Glutamatergic neuron (in vitro differentiated cells): ENCODE data around the gene MYO1D. TPM values are rescaled to one million over a fixed set of nuclear protein-coding genes. Genes with fewer than 3 reads are reported as not detected.

Source experiments
- DNase-seq: peaks from one replicate; pipeline ENCODE4 v3.0.0; 2022
- H3K27ac Mint-ChIP-seq: one replicate; pipeline ENCODE4 v1.8.0; 2020; ENCODE audit warnings: mild to moderate bottlenecking, mixed read lengths, inconsistent platforms; ENCODE audit not compliant: unreplicated experiment
- H3K27me3 Mint-ChIP-seq: one replicate; pipeline ENCODE4 v1.8.0; 2020; ENCODE audit warnings: mild to moderate bottlenecking, moderate library complexity, mixed read lengths, inconsistent platforms; ENCODE audit not compliant: unreplicated experiment
- H3K36me3 Mint-ChIP-seq: one replicate; pipeline ENCODE4 v1.8.0; 2020; ENCODE audit warnings: mild to moderate bottlenecking, mixed read lengths, inconsistent platforms; ENCODE audit not compliant: unreplicated experiment
- H3K4me1 Mint-ChIP-seq: one replicate; pipeline ENCODE4 v1.8.0; 2020; ENCODE audit warnings: mild to moderate bottlenecking, low read depth, mixed read lengths, inconsistent platforms; ENCODE audit not compliant: unreplicated experiment
- H3K4me3 Mint-ChIP-seq: one replicate; pipeline ENCODE4 v1.8.0; 2020; ENCODE audit warnings: mild to moderate bottlenecking, mixed read lengths, inconsistent platforms; ENCODE audit not compliant: unreplicated experiment
- H3K9me3 Mint-ChIP-seq: one replicate; pipeline ENCODE4 v1.8.0; 2020; ENCODE audit warnings: mild to moderate bottlenecking, moderate library complexity, mixed read lengths, inconsistent platforms; ENCODE audit not compliant: unreplicated experiment
- CTCF ChIP-seq: fragments of 200-600 bp; sonication (generic); IDR thresholded peaks from one replicate; pipeline ENCODE4 v1.5.0; 2021; ENCODE audit not compliant: partially characterized antibody, unreplicated experiment
- total RNA-seq: library from RNA; stranded (reverse); fragmentation: NEBNext Ultra II Directional; extraction: Animal tissue kit (Norgen Biotek cat#: 25700); gene quantifications from one replicate; pipeline ENCODE4 v1.2.1, GENCODE V29; 2021; ENCODE audit not compliant: unreplicated experiment

Gene MYO1D
- total RNA-seq, 1 donor from 2014 or later, result 5.3 TPM

- H3K27me3 Mint-ChIP-seq, result no peaks in the 10 kb centered on the region
- TF ChIP-seq CTCF, result no peak
- H3K36me3 Mint-ChIP-seq, result no peaks in the 10 kb centered on the region
Measured at GRCh38 chr17:32859857-32860525, 16.9 kb downstream of the MYO1D start.

GRCh38 chr17:32855620-32856019, 21.3 kb downstream of the MYO1D start:
- no peaks in the 10 kb centered on the region for H3K4me1 Mint-ChIP-seq
- H3K27ac Mint-ChIP-seq, result no peak overlapping the region
- H3K36me3 Mint-ChIP-seq, result no peaks in the 10 kb centered on the region
- no peak for DNase-seq
- peaks cover 2% of the 10 kb centered on the region for H3K9me3 Mint-ChIP-seq
- H3K4me3 Mint-ChIP-seq, result no peak overlapping the region
- no peak for TF ChIP-seq CTCF
- H3K27me3 Mint-ChIP-seq, result no peaks in the 10 kb centered on the region

More at GRCh38 chr17:32859857-32860525, 16.9 kb downstream of the MYO1D start:
- H3K27ac Mint-ChIP-seq, result no peak overlapping the region
- no peaks in the 10 kb centered on the region for H3K4me1 Mint-ChIP-seq
- no peak for DNase-seq
- H3K9me3 Mint-ChIP-seq, result peaks cover 2% of the 10 kb centered on the region
- H3K4me3 Mint-ChIP-seq, result no peak overlapping the region

- peaks cover 2% of the 10 kb centered on the region for H3K9me3 Mint-ChIP-seq
- H3K36me3 Mint-ChIP-seq, result no peaks in the 10 kb centered on the region
- no peak for TF ChIP-seq CTCF
- no peaks in the 10 kb centered on the region for H3K27me3 Mint-ChIP-seq
- no peaks in the 10 kb centered on the region for H3K4me1 Mint-ChIP-seq
- no peak for DNase-seq
- H3K27ac Mint-ChIP-seq, result no peak overlapping the region
- H3K4me3 Mint-ChIP-seq, result no peak overlapping the region
Measured at GRCh38 chr17:32854832-32855389, 22.0 kb downstream of the MYO1D start.

- no peak overlapping the region for H3K27ac Mint-ChIP-seq
- DNase-seq, result no peak
- no peaks in the 10 kb centered on the region for H3K4me1 Mint-ChIP-seq
- H3K9me3 Mint-ChIP-seq, result peaks cover 2% of the 10 kb centered on the region
- no peaks in the 10 kb centered on the region for H3K36me3 Mint-ChIP-seq
- H3K4me3 Mint-ChIP-seq, result no peak overlapping the region
- no peaks in the 10 kb centered on the region for H3K27me3 Mint-ChIP-seq
- no peak for TF ChIP-seq CTCF
Measured at GRCh38 chr17:32854207-32854606, 22.7 kb downstream of the MYO1D start.

- H3K27ac Mint-ChIP-seq, result no peak overlapping the region
- no peak overlapping the region for H3K4me3 Mint-ChIP-seq
Measured at GRCh38 chr17:32852811-32853210, 24.1 kb downstream of the MYO1D start.

More at GRCh38 chr17:32852811-32853210, 24.1 kb downstream of the MYO1D start:
- H3K27me3 Mint-ChIP-seq, result no peaks in the 10 kb centered on the region
- TF ChIP-seq CTCF, result no peak
- no peaks in the 10 kb centered on the region for H3K36me3 Mint-ChIP-seq
- H3K4me1 Mint-ChIP-seq, result no peaks in the 10 kb centered on the region
- DNase-seq, result no peak
- H3K9me3 Mint-ChIP-seq, result peaks cover 2% of the 10 kb centered on the region
